Measurements from ENCODE around the gene OR3A2.

DNA sequence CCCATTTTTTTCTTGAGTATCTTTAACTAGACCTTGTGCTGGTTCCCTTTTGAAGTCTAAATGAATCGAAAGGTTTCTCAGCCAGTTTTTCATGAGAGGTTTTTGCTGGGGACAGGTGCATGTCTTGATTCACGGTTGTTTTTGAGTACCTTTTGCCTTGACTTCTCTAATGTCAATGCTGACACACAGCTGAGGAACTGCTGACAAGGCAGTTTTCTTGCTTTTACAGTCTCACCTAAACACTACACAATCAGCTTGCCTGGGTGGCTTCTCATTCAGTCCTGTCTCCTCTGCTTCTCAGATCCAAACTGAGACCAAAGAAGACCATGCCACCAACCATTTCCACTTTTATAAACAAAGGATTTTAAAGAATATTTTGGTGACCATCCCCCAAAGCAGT lies 32.1 kb upstream of the OR3A2 start:
- TF ChIP-seq, protein P1, sequence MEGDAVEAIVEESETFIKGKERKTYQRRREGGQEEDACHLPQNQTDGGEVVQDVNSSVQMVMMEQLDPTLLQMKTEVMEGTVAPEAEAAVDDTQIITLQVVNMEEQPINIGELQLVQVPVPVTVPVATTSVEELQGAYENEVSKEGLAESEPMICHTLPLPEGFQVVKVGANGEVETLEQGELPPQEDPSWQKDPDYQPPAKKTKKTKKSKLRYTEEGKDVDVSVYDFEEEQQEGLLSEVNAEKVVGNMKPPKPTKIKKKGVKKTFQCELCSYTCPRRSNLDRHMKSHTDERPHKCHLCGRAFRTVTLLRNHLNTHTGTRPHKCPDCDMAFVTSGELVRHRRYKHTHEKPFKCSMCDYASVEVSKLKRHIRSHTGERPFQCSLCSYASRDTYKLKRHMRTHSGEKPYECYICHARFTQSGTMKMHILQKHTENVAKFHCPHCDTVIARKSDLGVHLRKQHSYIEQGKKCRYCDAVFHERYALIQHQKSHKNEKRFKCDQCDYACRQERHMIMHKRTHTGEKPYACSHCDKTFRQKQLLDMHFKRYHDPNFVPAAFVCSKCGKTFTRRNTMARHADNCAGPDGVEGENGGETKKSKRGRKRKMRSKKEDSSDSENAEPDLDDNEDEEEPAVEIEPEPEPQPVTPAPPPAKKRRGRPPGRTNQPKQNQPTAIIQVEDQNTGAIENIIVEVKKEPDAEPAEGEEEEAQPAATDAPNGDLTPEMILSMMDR (conservative IDR thresholded peaks at IDR 0.05): no peak
- no peak for TF ChIP-seq ZFX (IDR thresholded peaks at IDR 0.05)

Data from C4-2B (cell line).